HUES64 (cell line): ENCODE results near the gene XKR7.
"Not testable (repeated sequence)": the region's sequence is repeated elsewhere in the genome, so short reads cannot be mapped to it uniquely, and the experiment has no call there.

ENCODE experiments used
- H3K27ac ChIP-seq: 2 replicates; pipeline ENCODE4 v1.7.0; 2013; ENCODE audit warnings: low read depth, low read length, inconsistent platforms
- H3K27me3 ChIP-seq: 2 replicates; pipeline ENCODE4 v1.6.1; 2013; ENCODE audit warnings: mild to moderate bottlenecking, low read length; ENCODE audit not compliant: insufficient read depth
- H3K36me3 ChIP-seq: 2 replicates; pipeline ENCODE4 v1.6.1; 2013; ENCODE audit warnings: mild to moderate bottlenecking, low read length; ENCODE audit not compliant: insufficient read depth
- H3K4me1 ChIP-seq: 2 replicates; pipeline ENCODE4 v1.6.1; 2013; ENCODE audit warnings: mild to moderate bottlenecking, low read length, moderate library complexity; ENCODE audit not compliant: insufficient read depth
- H3K4me3 ChIP-seq: 2 replicates; pipeline ENCODE4 v1.5.1; 2013; ENCODE audit warnings: mild to moderate bottlenecking, low read length, moderate library complexity
- H3K9ac ChIP-seq: 2 replicates; pipeline ENCODE4 v1.6.1; 2013; ENCODE audit warnings: mild to moderate bottlenecking, low read depth, low read length
- H3K9me3 ChIP-seq: 2 replicates; pipeline ENCODE4 v1.6.1; 2013; ENCODE audit warnings: low read depth, low read length; ENCODE audit not compliant: insufficient read depth
- WGBS: fragments of 150-250, 120-280 bp; methylation state at CpG from one replicate; pipeline ENCODE4 v1.1.7; 2013; ENCODE audit warnings: missing lambda C conversion rate; 5-methylcytosine and 5-hydroxymethylcytosine counted together

XKR7 gene

GRCh38 chr20:32033316-32033715 is 65.4 kb downstream of the XKR7 start:
- H3K36me3 ChIP-seq: 0 out of 2 replicates have a peak, but pooled peaks cover 3% of the 10 kb centered on the region
- no peaks in the 10 kb centered on the region for H3K9me3 ChIP-seq
- WGBS: 67% methylated on average over 1 of the region's 2 CpGs
- no peak overlapping the region for H3K27ac ChIP-seq
- no peak overlapping the region for H3K9ac ChIP-seq
- no peaks in the 10 kb centered on the region for H3K4me1 ChIP-seq
- H3K27me3 ChIP-seq: 0 out of 2 replicates have a peak, but pooled peaks cover 3% of the 10 kb centered on the region
- no peak overlapping the region for H3K4me3 ChIP-seq

- WGBS: 87% methylated on average over 3 of the region's 3 CpGs
- not testable (repeated sequence) for H3K4me3 ChIP-seq, H3K27ac ChIP-seq, H3K9me3 ChIP-seq, H3K27me3 ChIP-seq, H3K4me1 ChIP-seq, H3K9ac ChIP-seq, H3K36me3 ChIP-seq
Observed at GRCh38 chr20:32033721-32034120, 65.8 kb downstream of the XKR7 start.

GRCh38 chr20:32034581-32035425 is 66.9 kb downstream of the XKR7 start:
- H3K4me1 ChIP-seq: peaks cover 1% of the 10 kb centered on the region; the same call in 1 of the 2 replicates
- H3K27ac ChIP-seq: no peak overlapping the region
- no peaks in the 10 kb centered on the region for H3K9me3 ChIP-seq
- 0 out of 2 replicates have a peak, but pooled peaks cover 2% of the 10 kb centered on the region for H3K36me3 ChIP-seq
- 88% methylated on average over 9 of the region's 9 CpGs for WGBS
- no peak overlapping the region for H3K4me3 ChIP-seq
- no peak overlapping the region for H3K9ac ChIP-seq
- H3K27me3 ChIP-seq: 0 out of 2 replicates have a peak, but pooled peaks cover 3% of the 10 kb centered on the region

- H3K27me3 ChIP-seq: no peaks in the 10 kb centered on the region
- no peak overlapping the region for H3K4me3 ChIP-seq
- H3K9ac ChIP-seq: no peak overlapping the region
- H3K36me3 ChIP-seq: no peaks in the 10 kb centered on the region
- no peaks in the 10 kb centered on the region for H3K9me3 ChIP-seq
- no peak overlapping the region for H3K27ac ChIP-seq
- peaks cover 7% of the 10 kb centered on the region for H3K4me1 ChIP-seq
- WGBS: 92% methylated on average over 8 of the region's 8 CpGs
Observed at GRCh38 chr20:32035426-32035779, 67.5 kb downstream of the XKR7 start.

- Histone ChIP-seq H3K36me3 (no peaks in the 10 kb centered on the region), H3K27me3 (no peaks in the 10 kb centered on the region), H3K27ac (no peak overlapping the region), H3K9ac (no peak overlapping the region; the same call in 1 of the 2 replicates), H3K9me3 (no peaks in the 10 kb centered on the region), H3K4me3 (no peak overlapping the region), H3K4me1 (peaks cover 7% of the 10 kb centered on the region)
- WGBS: 68% methylated on average over 4 of the region's 4 CpGs
Observed at GRCh38 chr20:32036252-32036651, 68.3 kb downstream of the XKR7 start.

DNA sequence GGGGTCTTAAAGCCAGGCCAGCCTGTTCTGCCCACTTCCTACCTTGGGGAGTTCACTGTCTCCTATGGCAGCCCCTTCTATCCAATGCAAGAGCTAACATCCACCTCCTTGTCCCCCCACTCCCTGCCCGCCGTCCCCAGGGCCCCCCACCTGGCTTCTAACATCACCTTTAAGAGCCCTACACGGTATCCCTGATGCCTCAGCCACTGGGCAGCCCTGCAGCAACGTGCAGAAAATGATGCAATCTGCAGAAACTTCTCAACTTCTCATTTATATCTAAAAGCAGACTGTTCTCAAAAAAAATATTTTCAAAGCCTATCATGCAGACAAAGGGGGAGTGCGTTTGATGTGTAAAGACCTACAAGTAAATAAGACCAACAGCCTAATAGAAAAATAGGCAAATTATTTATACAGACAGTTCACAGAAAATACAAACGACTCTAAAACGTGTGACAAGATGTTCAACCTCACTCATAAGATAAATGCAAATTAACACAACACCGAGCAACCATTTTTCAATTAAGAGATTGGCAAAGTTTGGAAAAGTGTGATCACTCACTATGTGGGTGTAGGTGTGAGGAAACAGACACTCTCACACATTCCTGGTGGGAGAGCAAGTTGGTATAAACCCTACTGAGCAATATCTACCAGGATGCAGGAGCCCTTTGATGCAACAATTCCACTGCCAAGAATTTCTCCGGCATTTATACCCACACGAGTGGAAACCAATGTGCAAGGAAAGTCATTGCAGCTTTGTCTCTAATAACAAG is 69.0 kb downstream of the XKR7 start:
- peaks cover 7% of the 10 kb centered on the region for H3K4me1 ChIP-seq
- H3K4me3 ChIP-seq: no peak overlapping the region
- H3K9ac ChIP-seq: no peak overlapping the region
- no peaks in the 10 kb centered on the region for H3K27me3 ChIP-seq
- no peaks in the 10 kb centered on the region for H3K36me3 ChIP-seq
- no peaks in the 10 kb centered on the region for H3K9me3 ChIP-seq
- WGBS: 75% methylated on average over 8 of the region's 10 CpGs
- no peak overlapping the region for H3K27ac ChIP-seq

DNA sequence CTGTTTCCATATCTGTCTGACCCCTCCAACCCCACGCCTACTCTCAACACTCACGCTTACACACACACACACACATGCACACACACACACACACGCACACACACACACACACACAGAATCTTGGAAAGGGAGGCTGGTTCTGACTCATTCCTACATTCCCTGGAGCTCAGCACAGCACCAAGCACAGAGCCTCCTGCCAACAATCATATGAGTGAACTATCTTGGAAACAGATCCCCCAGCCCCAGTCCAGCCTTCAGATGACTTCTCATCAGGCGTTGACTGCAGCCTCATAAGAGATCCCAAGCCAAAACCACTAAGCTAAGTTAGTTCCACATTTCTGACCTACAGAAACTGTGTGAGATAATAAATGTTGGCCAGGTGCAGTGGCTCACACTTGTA is 70.0 kb downstream of the XKR7 start:
- Histone ChIP-seq H3K27ac (no peak overlapping the region), H3K4me3 (no peak overlapping the region), H3K4me1 (peaks cover 7% of the 10 kb centered on the region), H3K9ac (no peak overlapping the region), H3K36me3 (no peaks in the 10 kb centered on the region), H3K9me3 (no peaks in the 10 kb centered on the region), H3K27me3 (no peaks in the 10 kb centered on the region)
- WGBS: 71% methylated on average over 4 of the region's 4 CpGs

GRCh38 chr20:32040142-32040953 is 72.4 kb downstream of the XKR7 start:
- WGBS: 76% methylated on average over 6 of the region's 10 CpGs
- Histone ChIP-seq H3K36me3 (no peaks in the 10 kb centered on the region), H3K4me3 (no peak overlapping the region), H3K9ac (no peak overlapping the region), H3K4me1 (peaks cover 7% of the 10 kb centered on the region), H3K27me3 (no peaks in the 10 kb centered on the region), H3K9me3 (no peaks in the 10 kb centered on the region), H3K27ac (no peak overlapping the region)

DNA sequence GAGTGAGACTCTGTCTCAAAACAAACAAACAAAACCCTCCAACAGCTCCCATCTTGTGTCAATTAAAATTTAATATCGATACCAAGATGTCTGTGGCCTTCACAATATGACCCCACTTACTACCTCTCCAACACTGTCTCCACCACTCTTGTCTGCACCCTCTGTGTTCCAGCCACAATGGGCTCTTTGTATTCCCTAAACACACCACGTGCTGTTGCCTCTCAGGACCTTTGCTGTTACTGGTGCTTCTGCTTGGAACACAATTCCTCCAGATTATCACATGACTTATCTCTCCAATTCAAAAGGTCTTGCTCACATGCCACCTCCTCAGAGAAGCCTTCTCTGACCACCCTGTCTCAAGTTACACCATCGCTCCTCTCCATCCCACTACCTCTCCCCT is 78.0 kb downstream of the XKR7 start:
- WGBS: 82% methylated on average over 3 of the region's 3 CpGs
- H3K27me3 ChIP-seq: peaks cover 20% of the 10 kb centered on the region
- H3K4me3 ChIP-seq: no peak overlapping the region
- H3K9ac ChIP-seq: no peak overlapping the region
- no peaks in the 10 kb centered on the region for H3K9me3 ChIP-seq
- no peaks in the 10 kb centered on the region for H3K4me1 ChIP-seq
- no peaks in the 10 kb centered on the region for H3K36me3 ChIP-seq
- no peak overlapping the region for H3K27ac ChIP-seq

DNA sequence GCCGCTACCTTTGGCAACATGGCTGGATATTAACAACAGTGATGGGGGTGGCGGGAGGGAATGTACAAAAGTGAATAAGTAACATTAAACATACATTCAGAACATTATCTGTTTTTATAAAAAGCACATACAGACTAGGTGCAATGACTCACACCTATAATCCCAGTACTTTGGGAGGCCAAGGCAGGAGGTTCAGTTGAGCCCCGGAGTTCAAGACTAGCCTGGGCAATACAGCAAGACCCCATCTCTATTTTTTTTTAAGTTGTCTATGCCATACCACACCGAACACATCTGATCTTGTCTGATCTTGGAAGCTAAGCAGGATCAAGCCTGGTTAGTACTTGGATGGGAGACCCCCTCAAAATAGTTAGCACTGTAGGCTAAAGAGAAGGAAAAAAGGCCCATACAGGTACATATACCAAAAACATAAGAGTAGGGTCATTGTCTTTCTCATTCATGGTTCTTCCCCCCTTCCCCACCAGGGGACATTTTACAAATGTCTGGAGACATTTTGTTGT is 82.4 kb downstream of the XKR7 start:
- Histone ChIP-seq H3K27me3 (peaks cover 49% of the 10 kb centered on the region), H3K36me3 (no peaks in the 10 kb centered on the region), H3K9me3 (no peaks in the 10 kb centered on the region), H3K27ac (no peak overlapping the region), H3K9ac (no peak overlapping the region), H3K4me1 (no peaks in the 10 kb centered on the region; the same call in 1 of the 2 replicates), H3K4me3 (no peak overlapping the region)
- WGBS: 96% methylated on average over 3 of the region's 4 CpGs
